GM21717 (cell line): ENCODE data around the gene KISS1.

Source experiments
- ATAC-seq: cut with Tn5 transposase; IDR thresholded peaks from one replicate; pipeline ENCODE4 v1.9.1; 2021; ENCODE audit warnings: mild to moderate bottlenecking, moderate library complexity; ENCODE audit not compliant: unreplicated experiment

KISS1 gene

GRCh38 chr1:204142032-204142974, 54.0 kb downstream of the KISS1 start:
- no peak for ATAC-seq

- no peak for ATAC-seq
Observed at GRCh38 chr1:204141131-204141530, 55.2 kb downstream of the KISS1 start.
